HL-60/S4 treated with retinoic acid at 250 ng/mL for 4 days and 3 days (cell line): Measurements from ENCODE around the gene RSKR.
"Not testable (repeated sequence)": the region's sequence is repeated elsewhere in the genome, so short reads cannot be mapped to it uniquely, and the experiment has no call there.

Experiments
- in situ Hi-C: fragments of 300-500 bp; cut with MboI; formaldehyde crosslinking; loops from 2 replicates; pipeline ENCODE4 v1.7.0; 2022; ENCODE audit warnings: low sequenced_read_pairs

The RSKR gene

DNA sequence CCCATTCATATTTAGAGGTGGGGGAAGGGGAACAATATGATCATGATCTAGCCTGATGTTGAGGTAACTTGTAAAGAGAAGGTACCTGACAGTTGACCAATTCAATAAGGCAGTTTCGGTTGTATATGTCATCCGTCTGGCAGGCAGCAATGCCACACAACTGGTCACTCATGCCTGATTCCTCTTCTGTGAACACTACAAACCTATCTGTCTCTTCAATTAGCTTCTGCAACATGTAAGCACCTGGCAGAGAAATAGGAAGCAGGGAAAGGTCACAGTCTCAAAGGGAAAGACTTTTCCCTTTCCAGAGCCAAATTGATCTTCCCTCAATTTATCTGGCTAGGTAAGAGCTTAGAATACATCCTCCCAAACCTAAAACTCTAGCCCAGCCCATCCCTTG lies 10.2 kb upstream of the RSKR start:
- in situ Hi-C loops, result no loop called here

DNA sequence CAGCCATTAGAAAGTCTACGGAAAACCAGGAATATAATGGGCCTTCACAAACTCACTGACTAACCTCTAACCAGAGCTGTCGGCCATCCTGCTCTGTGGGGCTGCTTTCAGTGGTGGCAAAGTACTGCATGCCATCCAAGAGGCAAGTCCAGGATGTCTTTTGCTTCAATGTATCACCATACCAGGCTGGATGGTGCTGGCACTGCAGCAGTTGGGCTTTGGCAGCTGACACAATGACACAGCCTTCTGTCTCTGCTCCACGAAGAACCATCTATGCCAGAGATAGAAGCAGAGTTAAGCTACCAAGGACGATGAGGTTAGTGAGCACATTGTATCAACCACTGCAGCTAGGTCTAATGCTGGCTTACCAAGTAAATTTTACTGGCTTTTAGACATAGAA lies 9.7 kb upstream of the RSKR start:
- in situ Hi-C loops, result no loop called here

DNA sequence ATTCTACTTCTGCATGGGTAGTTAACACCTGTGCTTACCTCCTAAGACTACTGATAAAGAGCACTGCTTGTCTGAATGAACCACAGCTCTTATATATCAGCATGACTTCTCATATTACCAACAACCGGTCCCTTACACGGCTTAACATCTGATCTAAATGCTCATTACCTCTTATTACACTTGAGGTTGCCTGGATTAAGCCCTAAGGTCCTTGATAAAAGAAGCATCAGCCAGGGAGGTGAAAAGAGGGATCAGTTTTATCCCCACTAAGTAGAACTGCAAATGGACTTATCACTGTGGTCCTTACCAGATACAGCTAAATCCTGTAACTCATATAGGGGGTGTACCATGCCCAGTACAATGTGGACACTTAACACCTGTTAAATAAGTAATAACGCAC lies 8.2 kb upstream of the RSKR start:
- in situ Hi-C loops, result no loop called here

DNA sequence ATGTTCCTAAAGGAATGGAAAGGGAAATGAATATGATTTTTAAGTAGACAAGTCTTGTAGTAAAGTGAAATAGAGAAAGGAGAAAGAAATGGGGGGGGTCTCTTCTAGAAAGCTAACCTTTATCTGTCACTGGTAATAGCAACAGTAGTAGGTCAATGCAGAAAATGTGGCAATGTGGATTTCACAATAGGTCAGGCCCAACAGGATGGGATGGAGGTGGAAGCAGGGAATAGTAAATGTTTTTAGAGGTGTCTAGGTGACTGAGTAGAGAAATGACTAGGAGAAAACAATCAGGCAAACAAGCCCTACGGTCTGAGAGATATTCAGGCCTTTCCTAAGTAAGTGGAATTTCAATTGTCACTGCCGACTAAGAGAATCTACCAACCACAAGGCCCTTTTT lies 6.0 kb upstream of the RSKR start:
- in situ Hi-C loops, result no loop called here

DNA sequence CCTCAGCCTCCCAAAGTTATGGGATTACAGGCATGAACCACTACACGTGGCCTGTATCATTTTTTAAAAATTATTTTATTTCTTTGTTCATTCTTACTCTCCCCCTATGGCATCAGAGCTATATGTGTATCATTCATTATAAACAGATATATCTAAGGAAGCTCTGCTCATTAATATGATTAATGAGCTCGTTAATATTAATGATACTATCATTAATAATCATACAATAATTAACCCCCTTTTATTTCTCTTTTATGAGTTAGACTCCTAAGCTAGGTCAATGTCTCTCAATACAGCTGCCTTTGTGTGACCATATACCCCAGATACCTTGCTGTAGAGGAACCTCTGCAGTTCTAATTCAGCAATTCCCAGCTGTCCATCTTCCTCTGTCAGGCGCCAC lies 4.5 kb upstream of the RSKR start:
- in situ Hi-C loops, result no loop called here

DNA sequence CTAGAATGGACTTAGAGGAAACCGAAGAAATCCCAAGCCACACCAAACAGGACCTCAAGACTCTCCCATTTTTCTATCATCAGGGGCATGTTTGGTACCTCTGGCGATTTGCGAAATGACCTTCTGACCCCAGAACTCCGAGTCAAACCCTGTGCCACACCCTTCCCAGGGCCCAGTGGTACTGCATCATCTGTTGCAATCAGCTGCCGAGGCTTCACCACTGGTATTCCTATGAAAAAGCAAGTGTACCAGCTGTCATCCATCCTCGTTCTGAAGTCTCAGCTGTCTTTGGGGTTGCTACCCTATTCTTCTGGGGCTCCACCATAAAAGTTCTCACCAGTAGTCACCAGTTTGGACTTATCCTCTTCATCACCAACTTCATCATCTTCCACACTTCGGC lies 2.3 kb upstream of the RSKR start:
- in situ Hi-C loops, result no loop called here

DNA sequence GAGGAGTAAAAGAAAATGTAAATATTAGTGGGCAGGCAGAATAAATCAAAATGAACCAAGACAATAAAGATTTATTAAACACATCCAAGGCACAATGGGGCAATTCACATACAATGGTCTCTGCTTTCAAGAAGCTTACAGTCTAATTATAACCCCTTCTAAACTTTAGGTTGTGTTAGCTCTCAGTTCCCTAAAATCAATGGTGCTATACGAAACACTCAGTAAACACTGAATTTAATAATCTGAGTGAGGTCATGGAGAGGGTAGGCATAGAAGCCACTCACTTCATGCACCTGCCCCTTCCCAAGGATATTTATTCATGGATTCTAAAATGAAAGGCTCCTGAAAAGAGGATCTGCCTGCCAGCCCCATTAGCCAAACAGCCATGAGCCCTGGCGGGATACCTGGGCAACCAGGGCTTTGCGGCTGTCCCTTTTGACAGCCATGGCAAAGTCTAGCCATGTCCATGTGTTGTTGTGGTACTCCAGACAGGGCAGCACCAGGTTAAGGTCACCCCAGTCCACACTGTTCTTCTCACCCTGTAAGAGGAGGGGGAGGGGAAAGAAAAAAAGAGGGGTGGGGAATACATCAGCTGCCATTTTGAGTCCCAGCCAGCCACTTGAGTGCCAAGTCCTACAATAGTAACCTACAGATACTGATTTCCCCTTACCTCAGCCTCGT lies 1.4 kb upstream of the RSKR start:
- in situ Hi-C loops, result no loop called here

DNA sequence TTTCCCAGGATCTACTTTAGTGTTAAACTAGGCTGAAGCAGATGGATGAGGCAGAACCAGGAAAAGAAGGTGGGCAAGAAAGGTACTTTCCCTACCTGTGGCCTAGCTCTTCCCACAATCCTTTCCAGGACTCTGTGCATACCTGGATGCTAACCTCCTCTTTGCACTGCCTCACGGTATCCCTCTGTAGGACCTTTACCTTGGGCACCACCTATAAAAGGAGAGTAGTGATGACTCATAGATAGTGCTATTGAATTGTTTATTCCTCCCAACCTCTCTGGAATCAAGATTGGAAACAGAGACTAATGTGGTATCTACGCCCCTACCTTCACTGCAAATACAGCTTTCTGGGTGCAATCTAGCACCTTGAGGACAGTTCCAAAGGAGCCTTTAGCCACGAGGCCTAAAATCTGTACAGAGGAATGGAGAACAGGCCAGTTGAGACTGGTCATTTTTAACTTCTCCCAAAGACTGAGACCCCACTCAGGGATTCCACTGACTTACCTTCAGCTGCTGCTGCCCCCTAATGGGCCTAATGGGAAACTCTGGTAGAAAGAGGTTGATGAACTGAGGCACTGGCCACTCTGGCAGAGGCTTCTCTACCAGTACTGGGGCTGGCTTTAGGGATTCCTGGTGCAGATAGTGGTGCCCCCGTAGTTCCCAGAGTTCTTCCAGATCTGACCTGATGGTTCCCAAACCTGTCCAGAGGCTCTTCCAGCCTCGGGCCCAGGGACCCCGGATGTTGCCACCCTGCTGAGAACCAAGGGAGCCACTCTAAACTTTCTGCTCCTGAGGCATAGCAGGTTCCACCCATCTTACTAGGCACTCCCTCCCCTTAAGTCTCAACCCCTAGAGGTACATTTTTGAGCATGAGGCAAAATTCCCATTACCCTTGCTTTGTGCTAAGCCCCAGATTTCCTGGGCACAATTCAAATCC lies 781 bp downstream of the RSKR start:
- in situ Hi-C loops, result no loop called here

DNA sequence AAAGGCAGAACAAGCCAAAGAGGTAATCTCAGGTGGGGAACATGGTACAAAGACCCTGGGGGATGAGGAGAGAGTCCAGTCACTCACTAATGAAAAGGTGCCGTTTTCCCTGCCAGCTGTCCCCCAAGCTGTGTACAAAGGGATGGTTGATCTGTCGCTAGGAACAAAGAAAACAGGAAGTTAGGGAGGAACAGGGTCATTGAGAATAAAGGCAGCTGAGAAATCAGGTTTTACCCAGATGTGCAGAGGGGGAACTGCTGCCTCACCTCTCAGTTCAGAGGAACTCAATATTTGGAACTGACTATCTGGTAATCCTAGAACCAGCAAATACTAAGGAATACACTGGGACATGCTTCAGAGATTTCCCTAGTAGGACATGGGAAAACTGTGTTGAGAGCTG lies 1.5 kb downstream of the RSKR start:
- in situ Hi-C loops, result no loop called here

DNA sequence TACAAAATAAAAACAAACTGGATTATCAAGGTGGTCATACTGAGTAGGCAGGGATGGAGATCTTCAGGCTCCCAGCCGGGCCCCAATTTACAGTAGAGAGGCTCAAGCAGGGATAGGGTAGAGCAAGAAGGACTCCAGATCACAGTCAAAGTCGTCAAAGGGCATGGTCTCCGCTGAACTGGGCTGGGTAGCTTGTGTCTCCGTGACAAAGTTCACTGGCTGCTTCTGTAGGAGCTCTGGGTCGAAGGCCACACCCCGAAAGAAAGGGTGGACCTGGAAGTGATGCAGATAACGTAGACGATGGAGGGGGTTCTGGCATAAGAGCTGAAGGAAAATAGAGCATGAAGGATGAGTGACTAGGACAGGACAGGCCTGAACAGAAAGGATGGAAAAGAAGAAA lies 3.6 kb downstream of the RSKR start:
- in situ Hi-C loops, result no loop called here

DNA sequence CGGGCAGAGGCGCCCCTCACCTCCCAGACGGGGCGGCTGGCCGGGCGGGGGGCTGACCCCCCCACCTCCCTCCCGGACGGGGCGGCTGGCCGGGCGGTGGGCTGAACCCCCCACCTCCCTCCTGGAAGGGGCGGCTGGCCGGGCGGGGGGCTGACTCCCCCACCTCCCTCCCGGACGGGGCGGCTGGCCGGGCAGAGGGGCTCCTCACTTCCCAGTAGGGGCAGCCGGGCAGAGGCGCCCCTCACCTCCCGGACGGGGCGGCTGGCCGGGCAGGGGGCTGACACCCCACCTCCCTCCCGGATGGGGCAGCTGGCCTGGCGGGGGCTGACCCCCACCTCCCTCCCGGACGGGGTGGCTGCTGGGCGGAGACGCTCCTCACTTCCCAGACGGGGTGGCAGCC lies 10.0 kb downstream of the RSKR start:
- in situ Hi-C loops, result not testable (repeated sequence)

DNA sequence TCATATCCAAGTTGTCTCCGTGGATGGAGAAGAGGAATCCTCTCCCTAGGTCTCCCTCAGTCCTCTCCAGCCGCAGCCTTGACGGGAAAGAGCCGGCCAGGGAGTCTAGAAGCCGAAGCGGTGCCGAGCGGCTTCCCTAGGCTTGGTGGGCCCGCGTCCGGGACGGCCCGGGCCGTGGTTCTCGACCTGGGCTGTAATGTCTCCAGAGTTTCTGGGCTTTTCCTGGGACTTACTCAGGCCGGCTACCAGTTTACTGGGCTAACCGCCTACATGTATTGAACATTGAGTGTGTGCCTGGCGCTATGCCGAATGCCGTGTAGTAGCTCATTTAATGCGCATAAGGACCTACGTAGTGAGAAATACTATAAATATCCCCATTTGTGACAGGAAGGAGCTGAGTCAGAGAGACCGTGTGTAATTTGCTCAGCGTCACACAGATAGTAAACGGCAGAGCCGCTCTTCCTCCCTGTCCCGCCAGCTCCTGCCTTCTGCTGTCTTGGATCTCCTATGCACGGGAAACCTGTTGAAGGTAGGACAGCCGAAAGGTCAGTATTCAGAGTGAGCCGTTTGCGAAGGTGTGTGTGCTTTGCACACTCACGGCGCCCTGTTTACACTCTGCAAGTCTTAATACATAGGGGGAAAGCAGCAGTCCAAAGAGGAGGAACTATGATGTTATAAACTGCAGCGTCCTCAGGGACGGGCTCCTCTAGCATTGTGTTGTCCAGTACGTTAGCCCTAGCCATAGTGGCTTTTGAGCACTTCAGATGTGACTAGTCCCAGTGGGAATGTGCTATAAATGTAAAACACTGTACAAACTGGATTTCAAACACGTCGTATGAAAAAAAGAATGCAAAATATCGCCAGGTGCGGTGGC lies 14.4 kb downstream of the RSKR start:
- in situ Hi-C loops, result no loop called here

DNA sequence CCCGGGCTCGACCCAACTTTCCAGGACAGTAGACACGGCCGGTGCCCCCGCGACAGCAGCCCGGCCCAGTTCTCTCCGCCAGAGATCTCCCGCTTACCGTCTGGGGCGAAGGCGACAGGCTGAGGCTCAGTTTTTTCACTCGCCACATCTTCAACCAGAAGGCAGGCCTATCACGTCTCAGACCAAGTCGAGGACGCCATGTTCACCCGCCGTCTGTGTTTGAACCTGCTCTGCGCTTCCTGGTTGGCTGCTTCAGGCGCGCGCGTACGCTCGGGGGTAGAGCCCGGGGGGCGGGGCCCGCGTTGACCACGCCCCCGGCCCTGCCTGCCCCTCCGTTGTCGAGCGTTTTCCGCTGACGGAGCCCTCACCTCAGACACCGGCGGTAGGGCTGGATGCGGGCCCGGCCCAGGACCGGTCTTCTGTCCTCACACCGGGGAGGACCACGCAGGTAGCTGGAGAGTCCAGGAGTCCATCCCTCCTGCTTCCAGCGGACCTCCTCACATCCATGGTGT lies 15.1 kb downstream of the RSKR start, which contains the start of gene SPAG5:
Gene SPAG5 (minus strand): TSS at position 227 of the 512 bp plus-strand sequence. CDS start 79 bp downstream, at position 148.
- in situ Hi-C loops, result no loop called here

DNA sequence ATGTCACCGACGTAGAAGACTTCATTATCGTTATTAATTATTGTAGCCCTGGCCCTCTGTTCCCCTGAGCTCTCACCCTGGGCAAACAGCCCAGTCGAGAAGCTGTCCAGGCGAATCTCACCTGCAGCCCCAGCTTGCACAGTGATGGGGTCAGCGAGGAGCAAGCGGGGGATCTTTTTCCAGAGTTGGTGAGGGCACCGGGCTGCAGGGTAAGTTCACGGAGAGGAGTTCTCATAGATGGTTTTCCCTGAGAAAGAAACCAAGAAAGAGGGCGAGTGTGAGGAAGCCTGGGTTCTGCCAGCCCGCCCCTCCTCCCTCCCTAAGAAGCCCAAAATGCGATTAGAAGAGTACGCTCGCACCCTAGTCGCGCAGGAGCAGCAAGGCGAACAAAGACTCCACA lies 15.6 kb downstream of the RSKR start:
- in situ Hi-C loops, result no loop called here

DNA sequence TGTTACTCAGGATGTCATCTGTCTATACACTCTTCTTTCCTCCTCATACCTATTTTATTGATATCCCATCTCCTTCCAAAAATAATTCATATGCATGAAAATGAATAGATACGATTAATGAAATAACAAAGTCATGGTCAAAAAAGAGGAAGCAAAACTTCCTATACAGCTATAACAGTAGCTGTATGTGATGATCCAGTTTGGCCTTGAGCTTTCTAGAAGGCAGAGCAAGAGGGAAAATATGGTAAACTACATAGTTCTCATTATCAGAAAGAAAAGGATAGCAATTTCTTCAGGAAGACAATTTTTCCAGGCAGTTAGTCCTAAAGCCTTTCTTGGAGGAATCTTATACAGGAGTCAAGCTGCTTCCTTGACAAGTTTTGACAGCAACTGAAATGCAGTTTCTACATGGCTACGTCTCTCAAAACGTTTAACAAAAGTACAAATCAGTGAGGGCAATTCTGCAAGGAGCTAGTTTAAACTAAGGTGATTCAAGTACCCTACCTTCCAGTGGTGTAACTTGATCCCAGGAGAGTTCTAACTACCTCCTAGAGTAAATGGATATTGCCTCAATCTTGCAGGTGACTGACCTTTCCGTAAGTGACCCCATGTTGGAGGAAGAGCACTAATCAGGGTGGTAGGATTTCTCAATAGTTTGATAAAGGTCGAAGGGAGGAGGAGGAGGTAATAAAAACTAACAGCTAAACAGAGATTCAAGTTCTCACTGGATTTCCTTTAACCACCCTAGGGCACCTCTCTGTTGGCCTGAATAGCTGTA lies 16.2 kb downstream of the RSKR start:
- in situ Hi-C loops, result no loop called here

DNA sequence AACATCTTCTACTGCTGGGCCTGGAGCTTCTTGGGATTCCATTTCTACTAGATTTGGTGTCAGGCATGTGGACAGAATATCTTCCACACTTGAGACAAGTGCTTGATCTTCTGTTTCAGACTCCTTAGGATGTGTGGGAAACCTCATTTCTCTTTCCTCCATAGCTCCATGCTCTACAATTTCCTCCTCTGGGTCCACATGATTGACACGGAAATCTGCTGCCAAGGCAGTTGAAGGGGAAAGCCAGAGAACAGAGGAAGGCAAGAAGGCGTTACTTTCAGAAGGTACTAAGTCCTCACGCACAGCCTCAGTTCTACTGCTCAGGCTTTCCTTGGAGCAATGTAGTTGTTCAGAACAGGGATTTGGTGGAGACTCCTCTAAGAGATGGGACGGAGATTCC lies 21.7 kb downstream of the RSKR start:
- in situ Hi-C loops, result no loop called here

DNA sequence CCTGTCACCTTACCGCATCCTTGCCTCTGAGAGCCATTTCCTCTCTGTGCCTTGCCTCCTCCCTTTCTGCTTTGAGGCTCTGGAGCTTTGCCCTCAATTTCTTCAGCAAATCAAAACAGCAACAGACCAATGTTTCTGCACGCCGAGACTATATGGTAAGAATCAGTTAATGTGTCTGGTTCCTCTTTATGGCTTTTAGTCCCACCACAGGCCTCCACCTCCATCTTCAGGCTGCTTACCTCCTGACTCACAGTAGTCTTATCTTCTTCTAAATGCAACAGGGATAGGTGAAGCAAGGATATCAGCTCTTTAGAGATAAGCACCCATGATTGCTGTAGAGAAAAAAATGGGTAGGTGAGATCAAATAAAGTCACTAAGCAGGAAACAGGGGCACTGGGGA lies 28.1 kb downstream of the RSKR start:
- in situ Hi-C loops, result no loop called here

DNA sequence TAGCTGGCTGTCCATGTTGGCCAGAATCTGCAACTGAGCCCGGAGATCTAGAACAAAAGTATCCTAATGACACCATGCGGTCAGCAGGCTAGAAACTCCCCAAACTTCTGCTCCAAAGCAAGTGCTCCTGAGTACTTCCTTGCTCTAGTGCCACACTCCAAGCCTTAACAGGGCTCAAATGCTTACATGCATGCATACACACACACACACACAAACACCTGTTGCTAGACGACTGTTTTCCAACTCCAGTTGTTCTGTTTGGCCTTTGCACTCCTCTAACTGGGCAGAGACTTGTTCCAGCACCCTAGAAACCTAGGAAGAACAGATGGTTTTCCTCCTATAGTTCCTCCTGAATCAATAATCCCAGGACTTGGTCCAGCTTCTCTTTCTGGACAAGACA lies 29.6 kb downstream of the RSKR start:
- in situ Hi-C loops, result loop anchor here (5.0 kb wide), 1 partner anchor 48 kb away; no protein-coding TSS in a partner anchor

DNA sequence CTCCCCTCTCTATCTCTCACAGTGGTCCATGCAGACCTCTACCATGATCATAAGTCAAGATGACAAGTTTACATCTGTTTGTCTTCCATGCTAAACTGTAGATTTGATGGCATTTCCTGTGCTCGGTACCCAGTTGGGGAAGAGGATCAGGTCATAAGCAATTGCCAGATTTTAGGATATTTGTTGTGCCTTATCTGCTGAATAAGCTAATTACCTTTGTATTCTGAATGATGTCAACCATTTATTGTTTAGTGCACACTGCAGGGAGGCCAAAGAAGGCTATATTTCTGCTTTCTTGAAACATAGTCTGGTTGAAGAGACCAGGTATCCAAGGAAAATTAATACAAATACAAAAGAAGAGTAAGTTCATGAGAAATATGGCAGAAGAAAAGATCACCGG lies 31.5 kb downstream of the RSKR start:
- in situ Hi-C loops, result loop anchor here (5.0 kb wide), 1 partner anchor 50 kb away; no protein-coding TSS in a partner anchor

DNA sequence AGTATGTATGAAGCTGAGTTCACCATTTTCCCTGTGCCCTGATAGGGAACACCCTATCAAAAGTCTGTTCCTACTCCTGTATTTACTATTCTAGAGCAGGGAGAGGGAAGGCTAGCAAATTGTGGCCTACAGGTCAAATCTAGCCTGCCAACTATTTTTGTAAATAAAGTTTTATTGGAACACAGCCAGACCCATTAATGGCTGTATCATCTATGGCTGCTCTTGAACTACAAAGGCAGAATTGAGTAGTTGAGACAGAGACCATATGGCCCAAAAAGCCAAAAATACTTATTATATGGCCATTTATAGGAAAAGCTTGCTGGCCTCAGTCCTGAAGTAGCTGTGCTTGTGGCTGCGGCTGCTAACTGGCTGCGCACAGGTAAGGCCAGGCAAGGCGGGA lies 33.0 kb downstream of the RSKR start:
- in situ Hi-C loops, result loop anchor here (5.0 kb wide), 1 partner anchor 51 kb away; no protein-coding TSS in a partner anchor
